ENCODE results near the gene STRN.

DNA sequence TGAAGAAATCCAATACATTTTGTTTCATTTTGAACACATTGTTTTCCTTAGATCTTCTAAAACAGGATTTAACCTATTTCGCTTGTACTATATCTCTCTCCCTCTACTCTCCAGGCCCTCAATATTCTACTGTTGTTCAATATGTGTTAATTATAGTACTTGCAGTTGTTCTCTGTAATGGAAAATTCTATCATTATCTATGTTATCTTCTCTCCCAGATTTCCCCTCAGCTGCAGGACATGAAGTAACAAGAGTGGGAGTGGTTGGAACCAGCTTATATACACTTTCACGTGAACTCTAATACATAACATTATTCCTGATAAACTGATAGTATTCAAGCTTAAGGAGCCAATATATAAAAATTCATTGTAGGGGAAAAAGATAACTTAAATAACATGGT, 7.0 kb upstream of the STRN start:
- TF ChIP-seq, protein P1, sequence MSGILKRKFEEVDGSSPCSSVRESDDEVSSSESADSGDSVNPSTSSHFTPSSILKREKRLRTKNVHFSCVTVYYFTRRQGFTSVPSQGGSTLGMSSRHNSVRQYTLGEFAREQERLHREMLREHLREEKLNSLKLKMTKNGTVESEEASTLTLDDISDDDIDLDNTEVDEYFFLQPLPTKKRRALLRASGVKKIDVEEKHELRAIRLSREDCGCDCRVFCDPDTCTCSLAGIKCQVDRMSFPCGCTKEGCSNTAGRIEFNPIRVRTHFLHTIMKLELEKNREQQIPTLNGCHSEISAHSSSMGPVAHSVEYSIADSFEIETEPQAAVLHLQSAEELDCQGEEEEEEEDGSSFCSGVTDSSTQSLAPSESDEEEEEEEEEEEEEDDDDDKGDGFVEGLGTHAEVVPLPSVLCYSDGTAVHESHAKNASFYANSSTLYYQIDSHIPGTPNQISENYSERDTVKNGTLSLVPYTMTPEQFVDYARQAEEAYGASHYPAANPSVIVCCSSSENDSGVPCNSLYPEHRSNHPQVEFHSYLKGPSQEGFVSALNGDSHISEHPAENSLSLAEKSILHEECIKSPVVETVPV (CRISPR knock-in tag; IDR thresholded peaks at IDR 0.05), result no peak
- no peak for TF ChIP-seq ZFP30 (CRISPR knock-in tag; IDR thresholded peaks at IDR 0.05)
- TF ChIP-seq RARB (CRISPR knock-in tag; IDR thresholded peaks at IDR 0.05), result no peak
- TF ChIP-seq ARNTL (CRISPR knock-in tag; IDR thresholded peaks at IDR 0.05; ENCODE audit: borderline replicate concordance, low read depth), result no peak
